ENCODE data around the gene MTM1. TPM values are rescaled to one million over a fixed set of nuclear protein-coding genes. Genes with fewer than 3 reads are reported as not detected.

Gene MTM1
- total RNA-seq, 1 donor from 2014 or later: 11.0 TPM

DNA sequence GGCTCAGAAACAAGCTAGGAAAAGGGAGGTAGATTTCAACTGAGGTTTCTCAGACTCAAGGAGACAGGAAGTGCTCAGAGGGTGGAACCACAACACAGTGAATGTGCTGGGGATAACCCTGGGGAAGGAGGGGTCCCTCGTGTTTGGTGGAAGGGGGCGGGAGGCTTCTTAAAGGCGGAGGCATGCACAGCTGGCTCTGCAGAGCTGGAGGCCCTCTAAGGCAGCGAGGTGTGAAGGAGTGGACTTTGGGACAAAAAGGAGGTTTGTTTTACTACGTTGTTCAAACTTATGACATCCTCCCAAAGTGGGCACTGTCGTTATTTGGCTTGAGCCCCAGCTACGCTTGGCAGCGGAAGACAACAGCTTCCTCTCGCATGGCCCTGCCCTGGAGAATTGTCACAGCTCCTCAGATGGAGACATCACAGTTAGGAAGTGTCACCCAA, 21.7 kb upstream of the MTM1 start:
- H3K9me3 Mint-ChIP-seq (ENCODE audit: unreplicated experiment): no peaks in the 10 kb centered on the region
- Histone ChIP-seq H3K36me3 (ENCODE audit: insufficient read depth, low read length) (no peaks in the 10 kb centered on the region), H3K4me1 (ENCODE audit: insufficient read depth, low read length) (peaks cover 18% of the 10 kb centered on the region), H3K27ac (ENCODE audit: low read depth, low read length) (no peak overlapping the region), H3K27me3 (ENCODE audit: insufficient read depth, low read length) (no peaks in the 10 kb centered on the region), H3K9ac (ENCODE audit: low read length) (no peak overlapping the region), H3K79me2 (ENCODE audit: insufficient read depth, low read length) (no peaks in the 10 kb centered on the region), H3K4me3 (ENCODE audit: insufficient read depth, low read depth, low read length) (no peak overlapping the region), H3K4me2 (ENCODE audit: low read length) (no peak overlapping the region), H2AFZ (ENCODE audit: low read depth, low read length) (peak overlapping the region; percentile 77), H4K20me1 (ENCODE audit: insufficient read depth, low read length) (no peaks in the 10 kb centered on the region), H3K9me3 (ENCODE audit: insufficient read depth, low read depth, low read length) (no peaks in the 10 kb centered on the region)
- H3K27me3 Mint-ChIP-seq (ENCODE audit: low read depth, unreplicated experiment): peaks cover 7% of the 10 kb centered on the region
- H3K4me1 Mint-ChIP-seq (ENCODE audit: low read depth, unreplicated experiment): no peaks in the 10 kb centered on the region
- no peak overlapping the region for H3K4me3 Mint-ChIP-seq (ENCODE audit: unreplicated experiment)
- DNase-seq (ENCODE audit: low read depth) (no peak), FAIRE-seq (no peak)
- H3K36me3 Mint-ChIP-seq (ENCODE audit: low read depth, unreplicated experiment): no peaks in the 10 kb centered on the region
- H3K27ac Mint-ChIP-seq (ENCODE audit: unreplicated experiment): no peak overlapping the region
- TF ChIP-seq EZH2 (IDR thresholded peaks at IDR 0.05; ENCODE audit: insufficient read depth, low read length): no peak
- TF ChIP-seq, protein P1, sequence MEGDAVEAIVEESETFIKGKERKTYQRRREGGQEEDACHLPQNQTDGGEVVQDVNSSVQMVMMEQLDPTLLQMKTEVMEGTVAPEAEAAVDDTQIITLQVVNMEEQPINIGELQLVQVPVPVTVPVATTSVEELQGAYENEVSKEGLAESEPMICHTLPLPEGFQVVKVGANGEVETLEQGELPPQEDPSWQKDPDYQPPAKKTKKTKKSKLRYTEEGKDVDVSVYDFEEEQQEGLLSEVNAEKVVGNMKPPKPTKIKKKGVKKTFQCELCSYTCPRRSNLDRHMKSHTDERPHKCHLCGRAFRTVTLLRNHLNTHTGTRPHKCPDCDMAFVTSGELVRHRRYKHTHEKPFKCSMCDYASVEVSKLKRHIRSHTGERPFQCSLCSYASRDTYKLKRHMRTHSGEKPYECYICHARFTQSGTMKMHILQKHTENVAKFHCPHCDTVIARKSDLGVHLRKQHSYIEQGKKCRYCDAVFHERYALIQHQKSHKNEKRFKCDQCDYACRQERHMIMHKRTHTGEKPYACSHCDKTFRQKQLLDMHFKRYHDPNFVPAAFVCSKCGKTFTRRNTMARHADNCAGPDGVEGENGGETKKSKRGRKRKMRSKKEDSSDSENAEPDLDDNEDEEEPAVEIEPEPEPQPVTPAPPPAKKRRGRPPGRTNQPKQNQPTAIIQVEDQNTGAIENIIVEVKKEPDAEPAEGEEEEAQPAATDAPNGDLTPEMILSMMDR (IDR thresholded peaks at IDR 0.05; ENCODE audit: insufficient read depth, low read depth, low read length): no peak

DNA sequence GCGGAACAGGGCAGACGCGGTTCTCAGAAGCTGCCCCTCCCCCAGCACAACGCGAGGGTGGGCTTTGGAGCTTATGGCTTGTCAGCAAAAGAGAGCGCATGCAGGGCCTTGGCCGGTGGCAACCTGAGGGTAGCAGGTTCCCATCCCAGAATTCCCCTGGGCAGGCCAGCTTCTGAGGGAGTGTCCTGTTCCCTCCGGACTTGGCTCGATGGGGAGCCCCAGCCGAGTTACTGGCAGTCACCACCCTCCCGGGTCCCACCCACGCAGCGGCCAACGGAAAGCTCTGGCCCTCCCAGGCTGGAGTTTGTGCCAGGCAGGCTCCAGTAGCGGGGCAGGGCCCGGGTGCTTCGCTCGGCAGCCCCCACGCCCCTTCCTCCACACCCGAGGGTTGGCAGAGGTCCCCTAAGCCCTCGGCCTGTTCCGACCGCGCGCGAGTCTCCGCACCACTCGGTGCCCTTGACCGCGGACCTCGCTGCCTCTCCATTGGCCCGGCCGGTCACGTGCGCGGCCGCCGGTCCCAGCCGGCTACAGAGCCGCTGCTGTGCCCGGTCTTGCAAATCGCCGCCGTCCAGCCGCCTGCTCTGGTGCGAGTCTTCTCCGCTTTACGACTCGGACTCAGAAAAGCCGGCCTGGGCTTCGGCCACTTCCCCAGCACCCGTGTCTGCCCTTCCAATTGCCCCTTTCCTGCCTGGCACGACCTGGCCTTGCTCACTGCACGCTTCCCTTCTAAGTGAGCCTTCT, 20.9 kb upstream of the MTM1 start:
- Mint-ChIP-seq H3K36me3 (ENCODE audit: low read depth, unreplicated experiment) (no peaks in the 10 kb centered on the region), H3K27ac (ENCODE audit: unreplicated experiment) (no peak overlapping the region), H3K27me3 (ENCODE audit: low read depth, unreplicated experiment) (peaks cover 7% of the 10 kb centered on the region), H3K9me3 (ENCODE audit: unreplicated experiment) (no peaks in the 10 kb centered on the region), H3K4me3 (ENCODE audit: unreplicated experiment) (no peak overlapping the region), H3K4me1 (ENCODE audit: low read depth, unreplicated experiment) (no peaks in the 10 kb centered on the region)
- no peaks in the 10 kb centered on the region for H3K27me3 ChIP-seq (ENCODE audit: insufficient read depth, low read length)
- no peaks in the 10 kb centered on the region for H3K36me3 ChIP-seq (ENCODE audit: insufficient read depth, low read length)
- H4K20me1 ChIP-seq (ENCODE audit: insufficient read depth, low read length): no peaks in the 10 kb centered on the region
- TF ChIP-seq, protein P1 (IDR thresholded peaks at IDR 0.05; ENCODE audit: insufficient read depth, low read depth, low read length): no peak
- no peak for TF ChIP-seq EZH2 (IDR thresholded peaks at IDR 0.05; ENCODE audit: insufficient read depth, low read length)
- H3K4me2 ChIP-seq (ENCODE audit: low read length): peak overlapping the region; percentile 74
- H3K9me3 ChIP-seq (ENCODE audit: insufficient read depth, low read depth, low read length): no peaks in the 10 kb centered on the region
- H3K4me3 ChIP-seq (ENCODE audit: insufficient read depth, low read depth, low read length): peak overlapping the region; percentile 42
- no peak overlapping the region for H3K27ac ChIP-seq (ENCODE audit: low read depth, low read length)
- H3K4me1 ChIP-seq (ENCODE audit: insufficient read depth, low read length): peaks cover 18% of the 10 kb centered on the region
- peak overlapping the region; percentile 48 for H3K9ac ChIP-seq (ENCODE audit: low read length)
- H3K79me2 ChIP-seq (ENCODE audit: insufficient read depth, low read length): no peaks in the 10 kb centered on the region
- H2AFZ ChIP-seq (ENCODE audit: low read depth, low read length): peak overlapping the region; percentile 77
- DNase-seq (ENCODE audit: low read depth) (peak; percentile 23), FAIRE-seq (no peak)

DNA sequence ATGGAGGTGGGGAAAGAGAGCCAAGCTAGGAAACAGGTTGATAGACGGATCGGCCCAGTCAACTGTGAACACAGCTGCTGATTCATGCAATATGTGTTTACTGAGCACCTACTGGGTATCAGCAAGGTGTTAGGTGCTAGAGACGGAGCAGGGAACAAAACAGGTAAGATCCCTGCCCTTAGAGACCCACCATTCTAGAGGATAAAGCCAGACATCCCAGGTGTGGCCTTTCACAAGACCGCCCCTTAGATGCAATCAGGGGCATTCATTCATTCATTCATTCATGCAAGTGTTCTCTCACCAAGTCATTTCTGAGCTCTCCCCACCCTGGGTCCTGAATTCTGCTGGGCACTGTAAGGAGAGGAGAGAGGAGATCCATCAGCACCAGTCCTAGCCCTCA, 20.2 kb upstream of the MTM1 start:
- DNase-seq (ENCODE audit: low read depth) (no peak), FAIRE-seq (no peak)
- H3K79me2 ChIP-seq (ENCODE audit: insufficient read depth, low read length): no peaks in the 10 kb centered on the region
- Mint-ChIP-seq H3K27ac (ENCODE audit: unreplicated experiment) (no peak overlapping the region), H3K9me3 (ENCODE audit: unreplicated experiment) (no peaks in the 10 kb centered on the region), H3K27me3 (ENCODE audit: low read depth, unreplicated experiment) (peaks cover 8% of the 10 kb centered on the region), H3K4me3 (ENCODE audit: unreplicated experiment) (no peak overlapping the region), H3K4me1 (ENCODE audit: low read depth, unreplicated experiment) (no peaks in the 10 kb centered on the region), H3K36me3 (ENCODE audit: low read depth, unreplicated experiment) (no peaks in the 10 kb centered on the region)
- H3K9me3 ChIP-seq (ENCODE audit: insufficient read depth, low read depth, low read length): no peaks in the 10 kb centered on the region
- TF ChIP-seq EZH2 (IDR thresholded peaks at IDR 0.05; ENCODE audit: insufficient read depth, low read length): no peak
- TF ChIP-seq, protein P1 (IDR thresholded peaks at IDR 0.05; ENCODE audit: insufficient read depth, low read depth, low read length): no peak
- H2AFZ ChIP-seq (ENCODE audit: low read depth, low read length): peak overlapping the region; percentile 77
- H3K27ac ChIP-seq (ENCODE audit: low read depth, low read length): no peak overlapping the region
- no peaks in the 10 kb centered on the region for H3K27me3 ChIP-seq (ENCODE audit: insufficient read depth, low read length)
- peaks cover 18% of the 10 kb centered on the region for H3K4me1 ChIP-seq (ENCODE audit: insufficient read depth, low read length)
- H3K36me3 ChIP-seq (ENCODE audit: insufficient read depth, low read length): no peaks in the 10 kb centered on the region
- no peaks in the 10 kb centered on the region for H4K20me1 ChIP-seq (ENCODE audit: insufficient read depth, low read length)
- H3K4me2 ChIP-seq (ENCODE audit: low read length): peak overlapping the region; percentile 74
- no peak overlapping the region for H3K4me3 ChIP-seq (ENCODE audit: insufficient read depth, low read depth, low read length)
- H3K9ac ChIP-seq (ENCODE audit: low read length): peak overlapping the region; percentile 48
